Erythroblast (primary cell): ENCODE results near the gene FHDC1.

Experiments
- GATA1 ChIP-seq: IDR thresholded peaks from 2 replicates; pipeline ENCODE4 v1.6.1; 2011; ENCODE audit warnings: low read depth, mild to moderate bottlenecking, control low read depth, low read length, moderate library complexity
- POLR2A ChIP-seq: IDR thresholded peaks from 2 replicates; pipeline ENCODE4 v1.6.1; 2011; ENCODE audit warnings: mild to moderate bottlenecking, low read length

DNA sequence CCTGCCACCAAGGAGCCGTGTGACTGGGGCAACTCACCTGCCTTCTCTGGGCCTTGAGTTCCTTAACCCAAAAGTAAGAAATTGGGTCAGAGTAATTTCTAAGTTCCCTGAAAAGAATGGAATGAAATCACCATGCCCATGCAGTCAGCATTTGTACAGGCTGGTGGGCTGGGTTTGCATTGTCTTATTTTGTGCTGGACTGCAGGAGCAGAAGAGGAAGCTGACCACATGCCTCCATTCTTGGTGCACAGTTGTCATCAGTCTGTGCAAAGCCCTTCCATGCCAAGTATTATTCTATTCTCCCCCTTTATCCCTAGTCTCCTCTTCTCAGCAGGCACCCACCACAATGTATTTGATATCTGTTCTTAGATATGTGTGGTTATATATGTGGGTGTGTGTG lies 56.3 kb downstream of the FHDC1 start:
- TF ChIP-seq POLR2A: no peak
- TF ChIP-seq GATA1: no peak
